Loucy (cell line): ENCODE measurements around the gene HELZ.

Experiments
- H2AFZ ChIP-seq: fragments of 200-600 bp; sonication (generic); 2 replicates; pipeline ENCODE4 v1.6.0; 2016; ENCODE audit warnings: antibody characterized with exemption, mild to moderate bottlenecking, low read length, moderate library complexity
- H3F3A ChIP-seq: fragments of 200-600 bp; 2 replicates; pipeline ENCODE4 v1.6.0; 2016; ENCODE audit warnings: antibody characterized with exemption, low read depth, mild to moderate bottlenecking
- H3K27me3 ChIP-seq: fragments of 200-600 bp; sonication (generic); 2 replicates; pipeline ENCODE4 v1.6.1; 2014; ENCODE audit warnings: low read length, mild to moderate bottlenecking; ENCODE audit not compliant: insufficient read depth, poor library complexity, severe bottlenecking
- H3K36me3 ChIP-seq: fragments of 200-600 bp; sonication (generic); 2 replicates; pipeline ENCODE4 v1.6.1; 2016; ENCODE audit warnings: low read length; ENCODE audit not compliant: insufficient read depth
- H3K4me1 ChIP-seq: fragments of 200-600 bp; sonication (generic); 2 replicates; pipeline ENCODE4 v1.5.1; 2014; ENCODE audit warnings: low read length, mild to moderate bottlenecking; ENCODE audit not compliant: insufficient read depth, poor library complexity, severe bottlenecking
- H3K4me2 ChIP-seq: fragments of 200-600 bp; sonication (generic); 2 replicates; pipeline ENCODE4 v1.6.0; 2014; ENCODE audit warnings: antibody characterized with exemption, low read length, low read depth, mild to moderate bottlenecking; ENCODE audit not compliant: poor library complexity, severe bottlenecking
- H3K4me3 ChIP-seq: fragments of 200-600 bp; sonication (generic); 2 replicates; pipeline ENCODE4 v1.5.1; 2014; ENCODE audit warnings: low read length, mild to moderate bottlenecking, mixed read lengths; ENCODE audit not compliant: poor library complexity, severe bottlenecking
- H3K79me2 ChIP-seq: fragments of 200-600 bp; sonication (generic); 2 replicates; pipeline ENCODE4 v1.6.1; 2014; ENCODE audit warnings: low read length; ENCODE audit not compliant: insufficient read depth
- H3K9ac ChIP-seq: fragments of 200-600 bp; sonication (generic); 2 replicates; pipeline ENCODE4 v1.6.0; 2014; ENCODE audit warnings: mild to moderate bottlenecking, low read depth, low read length, moderate library complexity; ENCODE audit not compliant: poor library complexity, severe bottlenecking
- H3K9me2 ChIP-seq: fragments of 200-600 bp; sonication (generic); replicated peaks from 2 replicates; pipeline ENCODE4 v1.6.1; 2016; ENCODE audit warnings: low read depth, low read length, mixed read lengths
- H3K9me3 ChIP-seq: fragments of 200-600 bp; sonication (generic); 2 replicates; pipeline ENCODE4 v1.6.1; 2014; ENCODE audit warnings: mild to moderate bottlenecking, antibody characterized with exemption, low read length, low read depth; ENCODE audit not compliant: insufficient read depth
- H4K20me1 ChIP-seq: fragments of 200-600 bp; sonication (generic); 2 replicates; pipeline ENCODE4 v1.6.0; 2014; ENCODE audit warnings: antibody characterized with exemption, low read length, mild to moderate bottlenecking; ENCODE audit not compliant: insufficient read depth, poor library complexity, severe bottlenecking
- EZH2phosphoT487 ChIP-seq: fragments of 200-600 bp; IDR thresholded peaks from 2 replicates; pipeline ENCODE4 v1.6.1; 2018; ENCODE audit warnings: antibody characterized with exemption, mild to moderate bottlenecking, moderate library complexity, borderline replicate concordance
- TF ChIP-seq, protein P1 (sequence below): fragments of 200-600 bp; sonication (generic); conservative IDR thresholded peaks from 2 replicates; pipeline ENCODE4 v1.5.1; 2014; ENCODE audit warnings: mild to moderate bottlenecking, antibody characterized with exemption, low read length

The HELZ gene

DNA sequence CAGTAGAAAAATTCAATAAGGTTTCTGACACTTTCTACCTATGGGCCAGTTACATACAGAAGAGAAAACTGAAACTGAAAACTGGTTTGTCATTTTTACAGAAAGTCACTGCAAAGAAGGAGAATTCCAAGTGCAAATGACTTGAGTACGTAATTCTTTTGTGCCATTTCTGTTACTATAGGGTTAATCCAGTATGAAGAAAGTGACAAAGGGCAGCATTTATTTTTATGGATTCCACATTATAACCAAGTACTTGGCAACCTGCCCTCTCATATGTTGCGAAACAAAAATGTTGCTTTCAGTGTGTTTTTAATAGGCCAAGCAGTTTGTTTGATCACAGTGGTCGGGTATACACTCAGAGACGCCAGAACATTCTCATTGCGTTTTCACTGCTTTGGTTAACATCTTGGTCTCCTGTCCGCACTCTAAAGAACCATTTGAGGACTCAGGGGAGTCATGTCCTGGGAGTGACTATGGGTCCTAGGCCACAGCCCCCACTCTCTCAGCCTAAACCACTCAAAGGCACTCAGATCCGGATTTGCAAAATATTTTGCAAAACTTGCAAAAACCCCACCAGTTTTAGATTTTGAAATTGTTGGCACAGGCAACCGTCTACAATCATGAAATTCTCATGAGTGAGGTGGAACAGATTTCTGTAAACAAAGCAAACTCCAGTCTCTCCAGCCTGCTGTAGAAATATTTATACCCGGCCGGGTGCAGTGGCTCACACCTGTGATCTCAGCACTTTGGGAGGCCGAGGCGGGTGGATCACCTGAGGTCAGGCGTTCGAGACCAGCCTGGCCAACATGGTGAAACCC, 15.4 kb upstream of the HELZ start:
- Histone ChIP-seq H3K9me2 (no peaks in the 10 kb centered on the region), H3K36me3 (no peaks in the 10 kb centered on the region), H3K9me3 (no peaks in the 10 kb centered on the region), H3K79me2 (no peaks in the 10 kb centered on the region), H3K4me2 (peak overlapping the region; percentile 53), H2AFZ (peak overlapping the region; percentile 57; the same call in 1 of the 2 replicates), H3K9ac (no peak overlapping the region), H3K4me1 (peaks cover 33% of the 10 kb centered on the region), H3K4me3 (no peak overlapping the region), H4K20me1 (no peaks in the 10 kb centered on the region), H3F3A (no peaks in the 10 kb centered on the region), H3K27me3 (no peaks in the 10 kb centered on the region)
- TF ChIP-seq, protein P1, sequence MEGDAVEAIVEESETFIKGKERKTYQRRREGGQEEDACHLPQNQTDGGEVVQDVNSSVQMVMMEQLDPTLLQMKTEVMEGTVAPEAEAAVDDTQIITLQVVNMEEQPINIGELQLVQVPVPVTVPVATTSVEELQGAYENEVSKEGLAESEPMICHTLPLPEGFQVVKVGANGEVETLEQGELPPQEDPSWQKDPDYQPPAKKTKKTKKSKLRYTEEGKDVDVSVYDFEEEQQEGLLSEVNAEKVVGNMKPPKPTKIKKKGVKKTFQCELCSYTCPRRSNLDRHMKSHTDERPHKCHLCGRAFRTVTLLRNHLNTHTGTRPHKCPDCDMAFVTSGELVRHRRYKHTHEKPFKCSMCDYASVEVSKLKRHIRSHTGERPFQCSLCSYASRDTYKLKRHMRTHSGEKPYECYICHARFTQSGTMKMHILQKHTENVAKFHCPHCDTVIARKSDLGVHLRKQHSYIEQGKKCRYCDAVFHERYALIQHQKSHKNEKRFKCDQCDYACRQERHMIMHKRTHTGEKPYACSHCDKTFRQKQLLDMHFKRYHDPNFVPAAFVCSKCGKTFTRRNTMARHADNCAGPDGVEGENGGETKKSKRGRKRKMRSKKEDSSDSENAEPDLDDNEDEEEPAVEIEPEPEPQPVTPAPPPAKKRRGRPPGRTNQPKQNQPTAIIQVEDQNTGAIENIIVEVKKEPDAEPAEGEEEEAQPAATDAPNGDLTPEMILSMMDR, result no peak
- TF ChIP-seq EZH2phosphoT487, result no peak

DNA sequence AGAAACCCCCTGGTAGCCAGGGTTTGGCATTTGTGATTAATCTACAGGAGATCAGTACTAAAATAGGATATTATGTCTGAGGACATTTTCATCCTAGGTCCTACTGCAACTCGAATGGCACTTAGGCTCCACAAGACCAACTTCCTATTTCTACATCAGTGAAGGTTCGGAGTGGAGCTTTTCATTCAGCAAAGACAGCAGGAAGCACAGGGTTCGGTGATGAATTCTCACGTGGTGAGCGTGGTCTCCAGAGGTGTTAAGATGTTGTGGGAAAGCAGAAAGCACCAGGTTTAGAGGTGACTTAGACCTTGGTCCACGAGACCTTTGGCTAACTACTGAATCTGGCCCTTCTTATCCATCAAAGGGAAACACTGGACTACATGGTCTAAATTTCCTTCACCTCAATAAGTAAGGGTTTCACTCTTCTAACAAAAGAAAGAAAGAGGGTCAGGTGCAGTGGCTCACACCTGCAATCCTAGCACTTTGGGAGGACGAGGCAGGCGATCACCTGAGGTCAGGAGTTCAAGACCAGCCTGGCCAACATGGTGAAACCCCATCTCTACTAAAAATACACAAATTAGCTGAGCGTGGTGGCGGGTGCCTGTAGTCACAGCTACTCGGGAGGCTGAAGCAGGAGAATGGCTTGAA, 13.9 kb upstream of the HELZ start:
- H3K9me3 ChIP-seq, result no peaks in the 10 kb centered on the region
- H3K4me3 ChIP-seq, result peak overlapping the region; percentile 46
- peak overlapping the region; percentile 75 for H3K4me2 ChIP-seq
- no peaks in the 10 kb centered on the region for H3F3A ChIP-seq
- H4K20me1 ChIP-seq, result no peaks in the 10 kb centered on the region
- TF ChIP-seq, protein P1, result no peak
- TF ChIP-seq EZH2phosphoT487, result no peak
- H3K4me1 ChIP-seq, result peaks cover 33% of the 10 kb centered on the region
- no peak overlapping the region for H2AFZ ChIP-seq
- no peaks in the 10 kb centered on the region for H3K79me2 ChIP-seq
- no peaks in the 10 kb centered on the region for H3K36me3 ChIP-seq
- H3K9ac ChIP-seq, result peak overlapping the region; percentile 32
- no peaks in the 10 kb centered on the region for H3K27me3 ChIP-seq
- H3K9me2 ChIP-seq, result no peaks in the 10 kb centered on the region

DNA sequence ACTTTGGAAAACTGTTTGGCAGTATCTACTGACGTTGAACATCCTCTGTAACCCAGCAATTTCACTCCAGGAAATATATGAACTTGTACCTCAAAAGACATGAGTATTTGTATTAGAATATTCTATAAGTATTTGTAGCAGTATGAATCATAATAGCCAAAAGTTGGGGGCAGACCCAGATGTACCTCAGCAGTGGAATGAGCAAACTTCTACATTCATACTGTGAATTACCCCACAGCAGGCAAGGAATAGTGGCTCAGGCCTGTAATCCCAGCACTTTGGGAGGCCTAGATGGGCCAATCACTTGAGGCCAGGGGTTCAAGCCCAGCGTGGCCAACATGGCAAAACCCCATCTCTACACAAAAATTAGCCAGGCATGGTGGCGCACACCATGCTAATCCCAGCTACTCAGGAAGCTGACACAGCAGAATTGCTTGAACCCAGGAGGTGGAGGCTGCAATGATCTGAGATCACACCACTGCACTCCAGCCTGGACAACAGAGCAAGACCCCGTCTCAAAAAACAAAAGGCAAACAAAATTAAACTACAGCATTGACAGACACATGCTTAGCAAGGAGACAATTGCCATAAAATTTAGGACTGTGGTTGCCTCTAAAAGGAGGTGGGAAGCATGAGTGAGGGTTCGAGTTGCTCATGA, 11.2 kb upstream of the HELZ start:
- H3K4me1 ChIP-seq, result peaks cover 33% of the 10 kb centered on the region
- H3K79me2 ChIP-seq, result no peaks in the 10 kb centered on the region
- no peaks in the 10 kb centered on the region for H4K20me1 ChIP-seq
- H3K9me2 ChIP-seq, result no peaks in the 10 kb centered on the region
- no peaks in the 10 kb centered on the region for H3K9me3 ChIP-seq
- TF ChIP-seq EZH2phosphoT487, result no peak
- TF ChIP-seq, protein P1, result no peak
- H2AFZ ChIP-seq, result no peak overlapping the region
- peaks cover 2% of the 10 kb centered on the region; the same call in 1 of the 2 replicates for H3F3A ChIP-seq
- no peaks in the 10 kb centered on the region for H3K27me3 ChIP-seq
- H3K36me3 ChIP-seq, result no peaks in the 10 kb centered on the region
- H3K4me3 ChIP-seq, result no peak overlapping the region
- no peak overlapping the region for H3K4me2 ChIP-seq
- H3K9ac ChIP-seq, result no peak overlapping the region
